Right lobe of liver (tissue), 6 donors: Measurements from ENCODE around the gene ATAD3A. TPM values are rescaled to one million over a fixed set of nuclear protein-coding genes. Genes with fewer than 3 reads are reported as not detected.
A peak's percentile ranks its signal among the peaks of the same experiment; 100 is the strongest.
"Not testable (repeated sequence)": the region's sequence is repeated elsewhere in the genome, so short reads cannot be mapped to it uniquely, and the experiment has no call there.

Experiments used
- ATAC-seq, 4 donors: fragments of 200-7000 bp; cut with Tn5 transposase; one replicate each; pipeline ENCODE4 v1.9.1; 2020; ENCODE audit warnings: mild to moderate bottlenecking in 4 of 4, moderate library complexity in 4 of 4
- DNase-seq, 3 donors: peaks; one replicate each; pipeline ENCODE4 v3.0.0-alpha.2; 2020
- H3K27ac ChIP-seq, 3 donors: fragments of 200-600 bp; one replicate each; pipeline ENCODE4 v1.8.0; 2022
- H3K27me3 ChIP-seq, 2 donors: fragments of 200-600 bp; one replicate each; pipeline ENCODE4 v1.8.0; 2022
- H3K36me3 ChIP-seq, 4 donors: fragments of 200-600 bp; sonication (generic) in 1 of 4; one replicate each; pipeline versions ENCODE4 v1.5.1 to v1.8.0; 2017 to 2022; ENCODE audit warnings: control low read depth in 1 of 4
- H3K4me1 ChIP-seq, 4 donors: fragments of 200-600 bp; sonication (generic) in 1 of 4; one replicate each; pipeline versions ENCODE4 v1.5.1 to v1.8.0; 2017 to 2022; ENCODE audit warnings: control low read depth in 1 of 4
- H3K4me3 ChIP-seq, 3 donors: fragments of 200-600 bp; one replicate each; pipeline ENCODE4 v1.8.0; 2022
- H3K9me3 ChIP-seq, 4 donors: fragments of 200-600 bp; sonication (generic) in 1 of 4; one replicate each; pipeline versions ENCODE4 v1.5.1 to v1.8.0; 2017 to 2022; ENCODE audit warnings: control low read depth in 1 of 4
- CTCF ChIP-seq, 4 donors: fragments of 200-600 bp in 3 of 4; fragments of 450-650 bp in 1 of 4; IDR thresholded peaks; one replicate each; pipeline versions ENCODE4 v1.5.1 to v1.8.0; 2016 to 2022; ENCODE audit warnings: antibody characterized with exemption in 4 of 4, mild to moderate bottlenecking in 2 of 4
- POLR2A ChIP-seq: fragments of 450-650 bp; IDR thresholded peaks from one replicate; pipeline ENCODE4 v1.6.1; 2017; ENCODE audit warnings: antibody characterized with exemption, mild to moderate bottlenecking
- WGBS: methylation state at CpG from one replicate; pipeline ENCODE4 v1.1.6; 2018; ENCODE audit warnings: low coverage, low lambda C conversion rate; ENCODE audit not compliant: insufficient coverage; ENCODE audit errors: missing lambda C conversion rate; 5-methylcytosine and 5-hydroxymethylcytosine counted together
- intact Hi-C, 2 donors: fragments of 100-400 bp; cut with DNase I; formaldehyde crosslinking; loops; one replicate each; pipeline versions ENCODE4 v1.11.2 to v1.14.1; 2022
- total RNA-seq, 6 experiments: library from RNA; depleted of rRNA in 2 of 6; stranded (reverse); fragments of >200 nt in 2 of 6; fragmentation: NEBNext Ultra II Directional in 3 of 6; extraction: Animal tissue kit (Norgen Biotek cat#: 25700) in 3 of 6; gene quantifications; one replicate each; pipeline versions ENCODE4 v1.1.0 to v1.2.4, GENCODE V29; 2016 to 2023
- donor health status: DM: no; HTN: yes; CAD: no.
- donor health status: DM: no; HTN: no; CAD: no.
- donor health status: DM: no; HTN: no; CAD: no.
- donor health status: DM: no; HTN: yes; CAD: no.
- donor health status: DM: no; HTN: yes; CAD: no.

The ATAD3A gene
- total RNA-seq, 6 experiments from 2014 or later = 10.8 to 31.7 (median 13.1) TPM

- H3K27ac ChIP-seq = no peak overlapping the region
- no peaks in the 10 kb centered on the region for H3K36me3 ChIP-seq
- intact Hi-C loops = no loop called here
- no peaks in the 10 kb centered on the region for H3K27me3 ChIP-seq
- H3K4me3 ChIP-seq = no peak overlapping the region
- ATAC-seq = no peak
- DNase-seq = no peak
- TF ChIP-seq POLR2A (no peak), CTCF (IDR thresholded peaks at IDR 0.05) (no peak)
- WGBS = 93% methylated on average over 4 of the region's 4 CpGs
- H3K4me1 ChIP-seq = peaks cover 0 to 16% (median 10%) of the 10 kb centered on the region in 4 donors
- no peaks in the 10 kb centered on the region for H3K9me3 ChIP-seq
Measured at GRCh38 chr1:1507305-1507704, 4.7 kb upstream of the ATAD3A start.

- H3K9me3 ChIP-seq, DNase-seq, H3K4me3 ChIP-seq, H3K27ac ChIP-seq, H3K27me3 ChIP-seq, H3K36me3 ChIP-seq, intact Hi-C loops, ATAC-seq: not testable (repeated sequence)
- H3K4me1 ChIP-seq = peaks cover 0 to 16% (median 10%) of the 10 kb centered on the region in 4 donors
- WGBS = 83% methylated on average over 3 of the region's 34 CpGs
Measured at GRCh38 chr1:1508775-1509464, 3.0 kb upstream of the ATAD3A start.

GRCh38 chr1:1509465-1509850, 2.5 kb upstream of the ATAD3A start:
- not testable (repeated sequence) for ATAC-seq

GRCh38 chr1:1510912-1511532, 940 bp upstream of the ATAD3A start:
- ATAC-seq = no peak
- intact Hi-C loops = no loop called here
- H3K36me3 ChIP-seq = no peaks in the 10 kb centered on the region
- no peaks in the 10 kb centered on the region for H3K27me3 ChIP-seq
- H3K9me3 ChIP-seq = no peaks in the 10 kb centered on the region
- 22% methylated on average over 10 of the region's 17 CpGs for WGBS
- peak overlapping the region; percentile 64 to 85 (median 83) for H3K27ac ChIP-seq
- peaks cover 0 to 12% (median 5%) of the 10 kb centered on the region in 4 donors for H3K4me1 ChIP-seq
- DNase-seq = no peak
- peak overlapping the region; percentile 78 to 96 (median 82) for H3K4me3 ChIP-seq
- TF ChIP-seq POLR2A = no peak
- no peak for TF ChIP-seq CTCF (IDR thresholded peaks at IDR 0.05)

More at GRCh38 chr1:1509465-1509850, 2.5 kb upstream of the ATAD3A start:
- DNase-seq, H3K27me3 ChIP-seq, H3K27ac ChIP-seq, H3K36me3 ChIP-seq, H3K9me3 ChIP-seq, intact Hi-C loops, H3K4me3 ChIP-seq: not testable (repeated sequence)
- 20% methylated on average over 1 of the region's 21 CpGs for WGBS
- H3K4me1 ChIP-seq = peaks cover 0 to 16% (median 10%) of the 10 kb centered on the region in 4 donors

- H3K36me3 ChIP-seq, H3K4me1 ChIP-seq, ATAC-seq, intact Hi-C loops, H3K27ac ChIP-seq, H3K27me3 ChIP-seq, DNase-seq, H3K9me3 ChIP-seq: not testable (repeated sequence)
- peak overlapping the region; percentile 78 to 96 (median 82) for H3K4me3 ChIP-seq
- WGBS = no CpG with 5 or more reads among the region's 52 CpGs
Measured at GRCh38 chr1:1512425-1512824, 463 bp downstream of the ATAD3A start.

GRCh38 chr1:1513675-1514074, 1.7 kb downstream of the ATAD3A start:
- ATAC-seq, DNase-seq, H3K36me3 ChIP-seq, H3K27me3 ChIP-seq, intact Hi-C loops, H3K27ac ChIP-seq, H3K4me1 ChIP-seq, H3K4me3 ChIP-seq, H3K9me3 ChIP-seq: not testable (repeated sequence)
- WGBS = 70% methylated on average over 2 of the region's 18 CpGs

- 80% methylated on average over 5 of the region's 16 CpGs for WGBS
- DNase-seq, H3K4me1 ChIP-seq, ATAC-seq, H3K36me3 ChIP-seq, H3K27ac ChIP-seq, H3K9me3 ChIP-seq, intact Hi-C loops, H3K27me3 ChIP-seq, H3K4me3 ChIP-seq: not testable (repeated sequence)
Measured at GRCh38 chr1:1514376-1514775, 2.4 kb downstream of the ATAD3A start.

- no CpG with 5 or more reads among the region's 14 CpGs for WGBS
- DNase-seq, intact Hi-C loops, ATAC-seq, H3K27ac ChIP-seq, H3K4me1 ChIP-seq, H3K4me3 ChIP-seq, H3K27me3 ChIP-seq, H3K9me3 ChIP-seq: not testable (repeated sequence)
- H3K36me3 ChIP-seq = peaks cover 0 to 12% (median 1%) of the 10 kb centered on the region in 4 donors
Measured at GRCh38 chr1:1516923-1517322, 5.0 kb downstream of the ATAD3A start.
